WERI-Rb-1 (cell line): Measurements from ENCODE around the gene SLC66A2.

Experiments used
- DNase-seq: peaks from one replicate; pipeline ENCODE4 v3.0.0-alpha.2; 2020
- H3K27ac ChIP-seq: fragments of 250-450 bp; sonication (Bioruptor Pico); 2 replicates; pipeline ENCODE4 v1.5.1; 2020; ENCODE audit warnings: mild to moderate bottlenecking, moderate library complexity
- H3K27me3 ChIP-seq: fragments of 250-450 bp; sonication (Bioruptor Pico); 2 replicates; pipeline ENCODE4 v1.5.1; 2021; ENCODE audit warnings: mild to moderate bottlenecking, low read depth, moderate library complexity; ENCODE audit not compliant: insufficient read depth, severe bottlenecking
- H3K36me3 ChIP-seq: fragments of 250-450 bp; sonication (Bioruptor Pico); 2 replicates; pipeline ENCODE4 v1.5.1; 2020; ENCODE audit warnings: mild to moderate bottlenecking, moderate library complexity
- H3K4me3 ChIP-seq: 2 replicates; pipeline ENCODE4 v1.5.1; 2011; ENCODE audit warnings: low read depth, mild to moderate bottlenecking, control low read depth, low read length
- H3K9me3 ChIP-seq: fragments of 250-450 bp; sonication (Bioruptor Pico); 2 replicates; pipeline ENCODE4 v1.5.1; 2021; ENCODE audit warnings: mild to moderate bottlenecking, moderate library complexity; ENCODE audit not compliant: severe bottlenecking
- CTCF ChIP-seq: IDR thresholded peaks from 2 replicates; pipeline ENCODE4 v1.5.1; 2011; ENCODE audit warnings: low read depth, mild to moderate bottlenecking, control low read depth, inconsistent platforms, low read length

Gene SLC66A2

DNA sequence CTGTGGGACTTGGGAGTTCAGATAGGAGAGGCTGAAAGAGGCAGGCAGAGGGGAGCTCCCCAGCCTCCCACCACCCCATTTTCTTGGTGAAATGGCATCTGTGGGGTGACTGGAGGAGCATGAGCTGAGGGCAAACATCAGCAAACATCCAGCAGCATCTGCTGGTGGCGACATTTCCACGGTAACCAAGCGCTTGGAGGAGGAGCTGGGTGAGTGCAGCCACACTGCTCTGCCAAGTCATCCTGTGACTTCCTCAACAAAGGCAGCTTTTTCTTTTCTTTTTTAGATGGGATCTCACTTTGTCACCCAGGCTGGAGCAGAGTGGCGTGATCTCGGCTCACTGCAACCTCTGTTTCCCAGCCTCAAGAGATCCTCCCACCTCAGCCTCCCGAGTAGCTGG, 31.3 kb upstream of the SLC66A2 start:
- no peak for DNase-seq
- H3K9me3 ChIP-seq = no peaks in the 10 kb centered on the region
- H3K4me3 ChIP-seq = no peak overlapping the region
- H3K27me3 ChIP-seq = no peaks in the 10 kb centered on the region
- TF ChIP-seq CTCF = no peak
- no peak overlapping the region for H3K27ac ChIP-seq
- H3K36me3 ChIP-seq = peaks cover 73% of the 10 kb centered on the region

DNA sequence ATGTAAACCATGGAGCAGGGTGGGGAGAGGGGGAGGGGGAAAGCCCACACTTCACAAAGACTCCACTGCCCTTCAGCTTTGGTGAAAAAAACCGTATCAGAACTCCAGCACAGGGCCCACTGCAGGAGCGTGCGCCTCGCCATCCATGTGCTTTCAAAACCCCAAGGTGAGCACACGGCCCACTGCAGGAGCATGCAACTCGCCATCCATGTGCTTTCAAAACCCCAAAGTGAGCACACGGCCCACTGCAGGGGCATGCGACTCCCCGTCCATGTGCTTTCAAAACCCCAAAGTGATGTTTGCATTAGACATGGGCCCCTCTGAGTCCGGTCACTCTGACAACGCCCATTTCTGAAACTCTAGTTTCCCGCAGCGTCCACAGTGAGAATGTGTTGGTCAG, 29.1 kb upstream of the SLC66A2 start:
- Histone ChIP-seq H3K36me3 (peaks cover 74% of the 10 kb centered on the region), H3K27me3 (no peaks in the 10 kb centered on the region)

GRCh38 chr18:79979843-79980242, 28.4 kb upstream of the SLC66A2 start:
- Histone ChIP-seq H3K9me3 (no peaks in the 10 kb centered on the region), H3K36me3 (peaks cover 74% of the 10 kb centered on the region), H3K27ac (no peak overlapping the region), H3K27me3 (no peaks in the 10 kb centered on the region), H3K4me3 (no peak overlapping the region)
- DNase-seq = no peak
- no peak for TF ChIP-seq CTCF

More for the DNA sequence above, 29.1 kb upstream of the SLC66A2 start:
- no peak for TF ChIP-seq CTCF
- H3K27ac ChIP-seq = no peak overlapping the region
- H3K4me3 ChIP-seq = no peak overlapping the region
- no peaks in the 10 kb centered on the region for H3K9me3 ChIP-seq
- no peak for DNase-seq

GRCh38 chr18:79975985-79976680, 24.7 kb upstream of the SLC66A2 start:
- no peak for TF ChIP-seq CTCF
- no peak for DNase-seq
- H3K27ac ChIP-seq = no peak overlapping the region
- no peaks in the 10 kb centered on the region for H3K27me3 ChIP-seq
- no peak overlapping the region for H3K4me3 ChIP-seq
- peaks cover 79% of the 10 kb centered on the region for H3K36me3 ChIP-seq
- no peaks in the 10 kb centered on the region for H3K9me3 ChIP-seq

DNA sequence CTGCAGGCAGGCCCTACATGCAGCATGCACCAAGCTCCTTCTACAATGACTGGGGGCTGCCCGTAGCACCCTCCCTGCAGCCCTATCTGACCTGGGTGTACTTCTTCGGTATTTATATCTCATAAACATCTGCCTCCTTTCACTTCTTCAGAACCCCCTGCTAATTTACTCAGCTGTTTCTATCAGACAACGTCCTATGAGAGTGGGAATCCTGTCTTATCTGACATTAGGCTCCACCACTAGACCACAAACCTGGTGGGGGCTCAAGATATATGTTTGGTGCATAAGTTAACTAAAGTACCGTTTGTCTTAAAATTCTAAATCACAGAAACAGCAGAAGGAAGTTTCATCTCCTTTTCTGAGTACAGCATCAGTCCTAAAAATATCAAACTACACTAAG, 23.6 kb upstream of the SLC66A2 start:
- H3K36me3 ChIP-seq = peaks cover 90% of the 10 kb centered on the region
- no peak for DNase-seq

More for the DNA sequence above, 23.6 kb upstream of the SLC66A2 start:
- Histone ChIP-seq H3K27ac (no peak overlapping the region), H3K27me3 (no peaks in the 10 kb centered on the region), H3K4me3 (no peak overlapping the region), H3K9me3 (no peaks in the 10 kb centered on the region)
- TF ChIP-seq CTCF = no peak
